ENCODE data around the gene USP7.
"Not testable (repeated sequence)": the region's sequence is repeated elsewhere in the genome, so short reads cannot be mapped to it uniquely, and the experiment has no call there.

Gene USP7

GRCh38 chr16:8847145-8847544 is 116.6 kb downstream of the USP7 start:
- FAIRE-seq = no peak
- TF ChIP-seq CTCF (IDR thresholded peaks at IDR 0.05; ENCODE audit: insufficient read depth, missing control alignments) = no peak
- DNase-seq (ENCODE audit: insufficient read length, low spot score) = no peak

GRCh38 chr16:8846401-8846932 is 117.2 kb downstream of the USP7 start:
- no peak for DNase-seq (ENCODE audit: insufficient read length, low spot score)
- no peak for TF ChIP-seq CTCF (IDR thresholded peaks at IDR 0.05; ENCODE audit: insufficient read depth, missing control alignments)
- no peak for FAIRE-seq

GRCh38 chr16:8845699-8846298 is 117.9 kb downstream of the USP7 start:
- no peak for DNase-seq (ENCODE audit: insufficient read length, low spot score)
- FAIRE-seq = no peak
- TF ChIP-seq CTCF (IDR thresholded peaks at IDR 0.05; ENCODE audit: insufficient read depth, missing control alignments) = no peak

- not testable (repeated sequence) for FAIRE-seq; DNase-seq (ENCODE audit: insufficient read length, low spot score)
These were observed 120.4 kb downstream of the USP7 start for GRCh38 chr16:8843296-8843695.

All from D721Med (cell line).